ENCODE measurements around the gene PIM3. TPM values are rescaled to one million over a fixed set of nuclear protein-coding genes. Genes with fewer than 3 reads are reported as not detected.

PIM3 gene
- total and polyA plus RNA-seq, 4 donors: 14.5 to 44.0 (median 28.1) TPM

GRCh38 chr22:49997932-49998717 lies 37.6 kb downstream of the PIM3 start (continued):
- TF ChIP-seq ATF3 (IDR thresholded peaks at IDR 0.05): no peak
- no peak for TF ChIP-seq HNF4G (IDR thresholded peaks at IDR 0.05)
- no peak for TF ChIP-seq JUND (IDR thresholded peaks at IDR 0.05)
- no peak for TF ChIP-seq FOXA2 (IDR thresholded peaks at IDR 0.05)

- H3K27ac ChIP-seq (ENCODE audit: low read depth in 1 of 2, low read length in 2 of 2): no peak overlapping the region
- no peaks in the 10 kb centered on the region for H3K9me3 ChIP-seq (ENCODE audit: control insufficient read depth in 4 of 4, low read length in 3 of 4)
- TF ChIP-seq TAF1 (conservative IDR thresholded peaks at IDR 0.05): no peak
- TF ChIP-seq JUND (IDR thresholded peaks at IDR 0.05): no peak
- no peak for TF ChIP-seq ZBTB33 (IDR thresholded peaks at IDR 0.05)
- TF ChIP-seq EGR1 (IDR thresholded peaks at IDR 0.05; ENCODE audit: low read depth in 2 of 2): no peak
- no peak for TF ChIP-seq REST (IDR thresholded peaks at IDR 0.05)
- no peak for TF ChIP-seq RAD21 (IDR thresholded peaks at IDR 0.05)
- no peak for TF ChIP-seq RXRA (IDR thresholded peaks at IDR 0.05)
- no peak for TF ChIP-seq HNF4A (conservative IDR thresholded peaks at IDR 0.05)
- no peak for TF ChIP-seq MAX (IDR thresholded peaks at IDR 0.05)
- no peak for TF ChIP-seq FOXA1 (IDR thresholded peaks at IDR 0.05)
- no peak for TF ChIP-seq NR2F2 (IDR thresholded peaks at IDR 0.05)
- no peak for TF ChIP-seq FOXA2 (IDR thresholded peaks at IDR 0.05)
- no peak for TF ChIP-seq CTCF (IDR thresholded peaks at IDR 0.05; ENCODE audit: low read depth, low read length, missing input control)
- no peak for TF ChIP-seq SP1 (IDR thresholded peaks at IDR 0.05)
- no peak for TF ChIP-seq HNF4G (IDR thresholded peaks at IDR 0.05)
- no peak for TF ChIP-seq GABPA (IDR thresholded peaks at IDR 0.05 in 1 of 2, conservative IDR thresholded peaks at IDR 0.05 in 1 of 2)
- TF ChIP-seq ATF3 (IDR thresholded peaks at IDR 0.05): no peak
- no peak for TF ChIP-seq YY1 (IDR thresholded peaks at IDR 0.05)
- H3K4me3 ChIP-seq (ENCODE audit: low read depth in 1 of 3, low read length in 3 of 3): no peak overlapping the region
- H3K36me3 ChIP-seq (ENCODE audit: control insufficient read depth in 4 of 4, insufficient read depth in 3 of 4, low read depth in 1 of 4, low read length in 3 of 4): no peaks in the 10 kb centered on the region
- peaks cover 0 to 3% (median under 1%) of the 10 kb centered on the region in 4 donors for H3K4me1 ChIP-seq (ENCODE audit: control insufficient read depth in 4 of 4, insufficient read depth in 4 of 4, low read length in 3 of 4)
- H3K27me3 ChIP-seq (ENCODE audit: control insufficient read depth in 4 of 4, insufficient read depth in 4 of 4, low read length in 3 of 4): no peaks in the 10 kb centered on the region
- 94% methylated on average over 14 of the region's 14 CpGs for WGBS
- no peak overlapping the region for H3K9ac ChIP-seq (ENCODE audit: low read depth in 1 of 2, low read length in 2 of 2)
- DNase-seq (ENCODE audit: low spot score): no peak
Observed at GRCh38 chr22:49998718-49999062, 38.1 kb downstream of the PIM3 start.
